ENCODE measurements around the gene PTPN21.

Gene PTPN21

GRCh38 chr14:88597038-88597437 is 42.2 kb upstream of the PTPN21 start:
- no peak for DNase-seq (ENCODE audit: low read depth)
- TF ChIP-seq, protein P1, sequence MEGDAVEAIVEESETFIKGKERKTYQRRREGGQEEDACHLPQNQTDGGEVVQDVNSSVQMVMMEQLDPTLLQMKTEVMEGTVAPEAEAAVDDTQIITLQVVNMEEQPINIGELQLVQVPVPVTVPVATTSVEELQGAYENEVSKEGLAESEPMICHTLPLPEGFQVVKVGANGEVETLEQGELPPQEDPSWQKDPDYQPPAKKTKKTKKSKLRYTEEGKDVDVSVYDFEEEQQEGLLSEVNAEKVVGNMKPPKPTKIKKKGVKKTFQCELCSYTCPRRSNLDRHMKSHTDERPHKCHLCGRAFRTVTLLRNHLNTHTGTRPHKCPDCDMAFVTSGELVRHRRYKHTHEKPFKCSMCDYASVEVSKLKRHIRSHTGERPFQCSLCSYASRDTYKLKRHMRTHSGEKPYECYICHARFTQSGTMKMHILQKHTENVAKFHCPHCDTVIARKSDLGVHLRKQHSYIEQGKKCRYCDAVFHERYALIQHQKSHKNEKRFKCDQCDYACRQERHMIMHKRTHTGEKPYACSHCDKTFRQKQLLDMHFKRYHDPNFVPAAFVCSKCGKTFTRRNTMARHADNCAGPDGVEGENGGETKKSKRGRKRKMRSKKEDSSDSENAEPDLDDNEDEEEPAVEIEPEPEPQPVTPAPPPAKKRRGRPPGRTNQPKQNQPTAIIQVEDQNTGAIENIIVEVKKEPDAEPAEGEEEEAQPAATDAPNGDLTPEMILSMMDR (conservative IDR thresholded peaks at IDR 0.05; ENCODE audit: low read depth, low read length), result no peak
- no peak overlapping the region for H3K4me3 ChIP-seq (ENCODE audit: low read depth, low read length)

GRCh38 chr14:88592031-88592430 is 37.2 kb upstream of the PTPN21 start:
- TF ChIP-seq, protein P1 (conservative IDR thresholded peaks at IDR 0.05; ENCODE audit: low read depth, low read length), result no peak
- no peak overlapping the region for H3K4me3 ChIP-seq (ENCODE audit: low read depth, low read length)
- DNase-seq (ENCODE audit: low read depth), result no peak

DNA sequence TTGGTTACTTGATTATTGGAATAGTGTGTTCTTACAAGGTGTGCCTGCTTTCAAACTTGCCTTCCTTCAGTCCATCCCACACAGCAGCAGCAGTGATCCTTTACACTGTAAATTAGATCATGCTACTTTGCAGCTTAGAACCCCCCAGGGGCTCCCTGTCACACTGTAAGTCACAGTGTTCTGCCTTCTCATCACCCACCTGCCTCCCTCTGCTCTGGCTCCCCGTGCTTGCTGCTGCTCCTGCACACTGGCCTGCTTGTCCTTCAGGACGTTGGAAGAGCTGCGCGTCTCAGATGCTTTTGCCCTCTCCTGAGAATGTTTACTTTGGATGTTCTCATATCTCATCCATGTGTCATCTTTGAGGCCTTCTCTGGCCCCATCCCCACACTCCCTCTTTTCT is 35.4 kb upstream of the PTPN21 start:
- peak; percentile 61 for DNase-seq (ENCODE audit: low read depth)
- TF ChIP-seq, protein P1 (conservative IDR thresholded peaks at IDR 0.05; ENCODE audit: low read depth, low read length), result no peak
- H3K4me3 ChIP-seq (ENCODE audit: low read depth, low read length), result no peak overlapping the region

DNA sequence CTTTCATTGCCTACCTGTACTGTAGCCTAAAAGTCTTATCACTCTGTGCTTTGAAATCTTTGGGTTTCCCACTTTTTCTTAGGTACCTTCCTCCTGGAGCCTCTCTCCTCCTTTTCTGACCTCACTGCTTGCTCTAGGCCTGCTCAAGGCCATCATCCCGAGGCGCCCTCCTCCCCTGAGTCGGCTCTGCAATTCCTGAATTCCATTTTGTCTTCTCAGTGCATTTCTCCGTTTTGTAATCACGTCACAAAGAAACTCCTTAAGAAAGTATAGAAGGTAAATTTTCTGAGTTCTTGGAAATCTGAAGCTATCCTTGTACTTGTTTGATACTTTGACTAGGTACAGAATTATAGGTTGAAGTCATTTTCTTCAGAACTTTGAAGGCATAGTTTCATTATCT is 33.3 kb upstream of the PTPN21 start:
- TF ChIP-seq, protein P1 (conservative IDR thresholded peaks at IDR 0.05; ENCODE audit: low read depth, low read length), result no peak
- H3K4me3 ChIP-seq (ENCODE audit: low read depth, low read length), result no peak overlapping the region
- no peak for DNase-seq (ENCODE audit: low read depth)

GRCh38 chr14:88584451-88584850 is 29.6 kb upstream of the PTPN21 start:
- TF ChIP-seq, protein P1 (conservative IDR thresholded peaks at IDR 0.05; ENCODE audit: low read depth, low read length), result no peak
- DNase-seq (ENCODE audit: low read depth), result no peak
- no peak overlapping the region for H3K4me3 ChIP-seq (ENCODE audit: low read depth, low read length)

- TF ChIP-seq, protein P1 (conservative IDR thresholded peaks at IDR 0.05; ENCODE audit: low read depth, low read length), result no peak
- no peak for DNase-seq (ENCODE audit: low read depth)
- no peak overlapping the region for H3K4me3 ChIP-seq (ENCODE audit: low read depth, low read length)
Observed at GRCh38 chr14:88576222-88576621, 21.4 kb upstream of the PTPN21 start.

- DNase-seq (ENCODE audit: low read depth), result no peak
- TF ChIP-seq, protein P1 (conservative IDR thresholded peaks at IDR 0.05; ENCODE audit: low read depth, low read length), result no peak
- H3K4me3 ChIP-seq (ENCODE audit: low read depth, low read length), result no peak overlapping the region
Observed at GRCh38 chr14:88572117-88572516, 17.3 kb upstream of the PTPN21 start.
